ENCODE data around the gene QARS1. TPM values are rescaled to one million over a fixed set of nuclear protein-coding genes. Genes with fewer than 3 reads are reported as not detected.

QARS1 gene
- polyA plus RNA-seq, 1 of the 3 experiments (the other 2 are of a cell fraction) = 311 TPM

DNA sequence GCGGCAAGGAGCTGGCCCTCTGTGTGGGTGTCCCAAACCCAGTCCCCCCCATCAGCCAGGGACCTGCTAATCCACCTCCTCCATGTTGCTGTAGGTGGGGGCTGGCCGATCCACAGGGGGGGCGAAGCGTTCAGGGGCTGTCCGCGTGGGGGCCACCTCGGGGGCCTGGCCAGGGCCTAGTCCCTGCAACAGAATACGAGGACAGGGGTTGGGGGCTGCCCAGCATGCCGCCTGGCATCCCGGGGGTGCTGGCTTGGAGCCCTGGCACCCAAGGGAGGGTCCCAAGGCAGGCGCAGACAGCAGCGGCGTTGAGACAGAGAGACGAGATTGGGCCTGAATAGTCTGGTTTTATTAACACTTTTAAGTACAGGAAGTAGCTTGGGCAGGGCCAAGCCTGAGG, 3.8 kb upstream of the QARS1 start:
- H3K4me2 ChIP-seq = no peak overlapping the region
- ChIA-PET POLR2A (interaction anchor here (1.0 to 1.3 kb wide), 3 partner anchors 9 to 14 kb away, joined by 3 to 10 read pairs (median 4); partner anchors contain the start of gene USP19), CTCF (interaction anchor here (0.8 to 1.0 kb wide), 3 partner anchors 9 to 117 kb away, joined by 3 to 4 read pairs (median 3); no protein-coding TSS in a partner anchor)
- no peak overlapping the region for H3K9ac ChIP-seq
- 92% methylated on average over 8 of the region's 14 CpGs for WGBS (ENCODE audit: low lambda C conversion rate)
- no peak overlapping the region for H3K4me3 ChIP-seq (ENCODE audit: low read depth in 2 of 2, low read length in 1 of 2)
- H3K9me2 ChIP-seq = no peaks in the 10 kb centered on the region
- no peak overlapping the region for H3K27ac ChIP-seq (ENCODE audit: low read depth in 2 of 2, low read length in 1 of 2)
- H3K9me3 ChIP-seq = no peaks in the 10 kb centered on the region
- TF ChIP-seq USF2 (IDR thresholded peaks at IDR 0.05; ENCODE audit: borderline replicate concordance, low read depth, low read length) (no peak), YY1 (IDR thresholded peaks at IDR 0.05; ENCODE audit: low read depth) (no peak), NRF1 (IDR thresholded peaks at IDR 0.05; ENCODE audit: low read depth, low read length) (no peak), EP300 (IDR thresholded peaks at IDR 0.05; ENCODE audit: borderline replicate concordance in 1 of 2, low read depth in 1 of 2, low read length in 1 of 2) (no peak), CTCF (IDR thresholded peaks at IDR 0.05) (no peak), CHD2 (IDR thresholded peaks at IDR 0.05; ENCODE audit: low read length, partially characterized antibody) (no peak), RXRA (IDR thresholded peaks at IDR 0.05; ENCODE audit: borderline replicate concordance, low read depth) (no peak), POLR2AphosphoS5 (IDR thresholded peaks at IDR 0.05; ENCODE audit: low read depth, low read length) (no peak), FOXJ3 (CRISPR knock-in tag; IDR thresholded peaks at IDR 0.05) (no peak), NFIC (IDR thresholded peaks at IDR 0.05; ENCODE audit: borderline replicate concordance) (no peak), GATA2 (CRISPR knock-in tag; IDR thresholded peaks at IDR 0.05) (no peak), MXI1 (IDR thresholded peaks at IDR 0.05; ENCODE audit: low read depth, low read length) (no peak), GABPA (IDR thresholded peaks at IDR 0.05; ENCODE audit: low read depth) (no peak), JUND (IDR thresholded peaks at IDR 0.05) (no peak), RFX5 (IDR thresholded peaks at IDR 0.05; ENCODE audit: low read length) (no peak), RAD21 (IDR thresholded peaks at IDR 0.05; ENCODE audit: low read length) (no peak), TEAD4 (IDR thresholded peaks at IDR 0.05; ENCODE audit: borderline replicate concordance, insufficient read depth) (no peak), IRF3 (IDR thresholded peaks at IDR 0.05; ENCODE audit: low read depth, low read length) (no peak), MAX (IDR thresholded peaks at IDR 0.05; ENCODE audit: low read depth) (no peak)
- no peak overlapping the region for H2AFZ ChIP-seq (ENCODE audit: low read depth)
- H3F3A ChIP-seq (replicated peaks; ENCODE audit: insufficient read depth) = no peaks in the 10 kb centered on the region
- no peak for DNase-seq
- H3K4me1 ChIP-seq (ENCODE audit: control insufficient read depth in 1 of 2, insufficient read depth in 2 of 2, low read depth in 1 of 2, low read length in 1 of 2) = peaks cover 5 to 16% of the 10 kb centered on the region in 2 experiments; a peak in 2 of 4 replicates
- H3K27me3 ChIP-seq (ENCODE audit: insufficient read depth) = no peaks in the 10 kb centered on the region
- peaks cover 23% of the 10 kb centered on the region for H3K79me2 ChIP-seq (ENCODE audit: insufficient read depth)
- H4K20me1 ChIP-seq (ENCODE audit: insufficient read depth) = no peaks in the 10 kb centered on the region
- peaks cover 4 to 55% of the 10 kb centered on the region in 2 experiments for H3K36me3 ChIP-seq (replicated peaks in 1 of 2; ENCODE audit: control insufficient read depth in 1 of 2, insufficient read depth in 2 of 2, low read length in 1 of 2)

All from SK-N-SH (cell line).